WTC11 (cell line): ENCODE results near the gene PSMD13. TPM values are rescaled to one million over a fixed set of nuclear protein-coding genes. Genes with fewer than 3 reads are reported as not detected.

Source experiments
- ATAC-seq: fragments of 200-7000 bp; cut with Tn5 transposase; 2 replicates; pipeline ENCODE4 v1.10.0; 2021; ENCODE audit warnings: mild to moderate bottlenecking, moderate library complexity
- CTCF ChIA-PET: fragments of 300-600 bp; sonication (Branson Sonifier 250); formaldehyde crosslinking; loops from one replicate; lab custom pipeline; 2021; ENCODE audit warnings: antibody characterized with exemption; lab: Charles Lee
- POLR2A ChIA-PET: fragments of 350-600 bp; sonication (Branson Sonifier 250); formaldehyde crosslinking; loops from one replicate; lab custom pipeline; 2021; ENCODE audit warnings: antibody characterized with exemption; lab: Charles Lee
- DNase-seq: peaks from one replicate; pipeline ENCODE4 v3.0.0; 2021; ENCODE audit warnings: low spot score
- H3K27ac Mint-ChIP-seq: 2 replicates; pipeline ENCODE4 v1.8.0; 2021; ENCODE audit warnings: mixed read lengths
- H3K27me3 Mint-ChIP-seq: 2 replicates; pipeline ENCODE4 v1.8.0; 2021; ENCODE audit warnings: low read depth, mild to moderate bottlenecking, moderate library complexity, mixed read lengths
- H3K36me3 Mint-ChIP-seq: 2 replicates; pipeline ENCODE4 v1.8.0; 2021; ENCODE audit warnings: mixed read lengths
- H3K4me1 Mint-ChIP-seq: 2 replicates; pipeline ENCODE4 v1.8.0; 2022; ENCODE audit warnings: mixed read lengths
- H3K4me3 Mint-ChIP-seq: 2 replicates; pipeline ENCODE4 v1.8.0; 2021; ENCODE audit warnings: mild to moderate bottlenecking, moderate library complexity, mixed read lengths
- H3K9me3 Mint-ChIP-seq: 2 replicates; pipeline ENCODE4 v1.8.0; 2021; ENCODE audit warnings: mixed read lengths
- ATF1 ChIP-seq: sonication (generic); formaldehyde crosslinking; IDR thresholded peaks from 2 replicates; pipeline ENCODE4 v1.8.1; 2023; ENCODE audit warnings: mild to moderate bottlenecking, moderate library complexity, missing genetic modification reagents
- CBFB ChIP-seq: sonication (generic); formaldehyde crosslinking; IDR thresholded peaks from 2 replicates; pipeline ENCODE4 v1.8.1; 2022; ENCODE audit warnings: mild to moderate bottlenecking, low read depth, missing genetic modification reagents
- ELF4 ChIP-seq: sonication (generic); formaldehyde crosslinking; IDR thresholded peaks from 2 replicates; pipeline ENCODE4 v1.8.1; 2022; ENCODE audit warnings: low read depth, mild to moderate bottlenecking, moderate library complexity, missing genetic modification reagents
- EMX1 ChIP-seq: fragments of 250-450 bp; sonication (Bioruptor Pico); IDR thresholded peaks from 2 replicates; pipeline ENCODE4 v1.8.0; 2021; ENCODE audit warnings: mild to moderate bottlenecking
- ETV6 ChIP-seq: sonication (generic); formaldehyde crosslinking; IDR thresholded peaks from 2 replicates; pipeline ENCODE4 v1.8.1; 2022; ENCODE audit warnings: mild to moderate bottlenecking, missing genetic modification reagents
- FOXJ3 ChIP-seq: sonication (generic); formaldehyde crosslinking; IDR thresholded peaks from 2 replicates; pipeline ENCODE4 v1.9.0; 2021; ENCODE audit warnings: missing genetic modification reagents, mild to moderate bottlenecking, borderline replicate concordance
- MXD4 ChIP-seq: fragments of 250-450 bp; sonication (Bioruptor Pico); IDR thresholded peaks from 2 replicates; pipeline ENCODE4 v1.8.0; 2021; ENCODE audit warnings: mild to moderate bottlenecking, moderate library complexity, borderline replicate concordance
- MYBL2 ChIP-seq: sonication (generic); formaldehyde crosslinking; IDR thresholded peaks from 2 replicates; pipeline ENCODE4 v1.8.1; 2023; ENCODE audit warnings: mild to moderate bottlenecking, moderate library complexity, missing genetic modification reagents
- NFE2L1 ChIP-seq: sonication (generic); formaldehyde crosslinking; IDR thresholded peaks from 2 replicates; pipeline ENCODE4 v1.8.1; 2023; ENCODE audit warnings: missing genetic modification reagents
- NR3C1 ChIP-seq: sonication (generic); formaldehyde crosslinking; conservative IDR thresholded peaks from 2 replicates; pipeline ENCODE4 v1.8.1; 2023; ENCODE audit warnings: low read depth, mild to moderate bottlenecking, missing genetic modification reagents
- SP1 ChIP-seq: sonication (generic); formaldehyde crosslinking; conservative IDR thresholded peaks from 2 replicates; pipeline ENCODE4 v1.8.1; 2022; ENCODE audit warnings: missing genetic modification reagents
- total RNA-seq: library from RNA; stranded (reverse); gene quantifications from 3 replicates; pipeline ENCODE4 v1.2.3, GENCODE V29; 2021
- TF ChIP-seq, protein P1 (sequence below): sonication (generic); formaldehyde crosslinking; conservative IDR thresholded peaks from 2 replicates; pipeline ENCODE4 v1.8.1; 2023; ENCODE audit warnings: mild to moderate bottlenecking, low read depth, missing genetic modification reagents, moderate library complexity
- TF ChIP-seq, protein P2 (sequence below): sonication (generic); formaldehyde crosslinking; IDR thresholded peaks from 2 replicates; pipeline ENCODE4 v1.8.1; 2023; ENCODE audit warnings: mild to moderate bottlenecking, missing genetic modification reagents
- TF ChIP-seq, protein P3 (sequence below): sonication (generic); formaldehyde crosslinking; IDR thresholded peaks from 2 replicates; pipeline ENCODE4 v1.8.1; 2022; ENCODE audit warnings: mild to moderate bottlenecking, moderate library complexity, missing genetic modification reagents
- TF ChIP-seq, protein P4 (sequence below): sonication (generic); formaldehyde crosslinking; IDR thresholded peaks from 2 replicates; pipeline ENCODE4 v1.8.0; 2022; ENCODE audit warnings: missing genetic modification reagents
- TF ChIP-seq, protein P5 (sequence below): sonication (generic); formaldehyde crosslinking; IDR thresholded peaks from 2 replicates; pipeline ENCODE4 v1.8.1; 2022; ENCODE audit warnings: missing genetic modification reagents, borderline replicate concordance
- TF ChIP-seq, protein P6 (sequence below): sonication (generic); formaldehyde crosslinking; IDR thresholded peaks from 2 replicates; pipeline ENCODE4 v1.8.0; 2023; ENCODE audit warnings: missing genetic modification reagents
- TF ChIP-seq, protein P7 (sequence below): sonication (generic); formaldehyde crosslinking; IDR thresholded peaks from 2 replicates; pipeline ENCODE4 v1.8.0; 2023; ENCODE audit warnings: mild to moderate bottlenecking, missing genetic modification reagents
- TF ChIP-seq, protein P8 (sequence below): sonication (generic); formaldehyde crosslinking; IDR thresholded peaks from 2 replicates; pipeline ENCODE4 v1.8.0; 2022; ENCODE audit warnings: mild to moderate bottlenecking, missing genetic modification reagents

The PSMD13 gene
- total RNA-seq, 1 experiment from 2014 or later, result 148 TPM

DNA sequence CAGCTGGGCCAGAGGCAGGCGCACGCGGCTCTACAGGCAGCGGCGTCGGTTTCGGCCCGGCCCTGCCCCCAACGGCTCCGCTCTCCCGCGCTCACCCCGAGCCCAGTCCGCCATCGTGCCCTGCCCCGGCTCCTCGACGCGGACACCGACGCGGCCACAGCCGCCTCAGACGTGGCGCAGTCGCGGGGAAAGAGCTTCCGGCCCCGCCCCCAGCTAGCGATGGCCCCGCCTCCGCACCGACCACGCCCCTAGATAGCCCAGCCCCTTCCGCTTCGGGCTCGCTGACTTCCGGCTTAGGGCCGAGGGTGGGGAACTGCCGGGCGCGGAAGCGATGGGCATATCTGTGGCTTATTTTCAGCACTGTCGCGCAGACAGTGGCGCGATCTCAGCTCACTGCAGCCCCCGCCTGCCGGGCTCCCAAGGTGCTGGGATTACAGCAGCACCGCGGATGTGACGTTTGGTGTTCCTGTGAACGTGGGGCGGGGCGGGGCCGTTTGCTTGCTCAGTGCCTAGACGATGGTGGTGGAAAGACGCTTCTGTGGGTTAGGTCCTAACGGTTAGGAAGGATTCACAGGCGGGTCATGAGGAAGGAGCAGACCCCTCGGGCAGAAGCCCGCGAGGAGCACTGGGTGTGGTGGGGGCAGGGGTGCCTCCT lies 29.4 kb upstream of the PSMD13 start, which contains the start of the genes BET1L and RIC8A:
BET1L (minus strand) TSS at position 192 of the 655 bp plus-strand sequence; CDS start at position 114, 78 bp downstream.
RIC8A (plus strand) TSS at position 501 of the 655 bp plus-strand sequence. CDS start 1,147 bp downstream, outside the sequence.
- peaks cover 31% of the 10 kb centered on the region for H3K36me3 Mint-ChIP-seq
- no peaks in the 10 kb centered on the region for H3K27me3 Mint-ChIP-seq
- H3K27ac Mint-ChIP-seq, result peak within 1 kb of the TSS; percentile 98
- H3K4me3 Mint-ChIP-seq, result peak within 1 kb of the TSS; percentile 97
- peak; percentile 84 for ATAC-seq
- H3K4me1 Mint-ChIP-seq, result peaks cover 8% of the 10 kb centered on the region; the same call in 1 of the 2 replicates
- POLR2A ChIA-PET, result interaction anchor here (0.6 to 1.0 kb wide), 3 partner anchors 43 to 200 kb away, joined by 3 to 6 read pairs (median 3); no protein-coding TSS in a partner anchor
- H3K9me3 Mint-ChIP-seq, result no peaks in the 10 kb centered on the region
- CTCF ChIA-PET, result interaction anchor here (0.6 to 2.2 kb wide), 9 partner anchors 43 to 369 kb away, joined by 3 to 23 read pairs (median 4); partner anchors contain the start of gene PHRF1
- peak; percentile 93 for DNase-seq
- TF ChIP-seq ELF4 (CRISPR knock-in tag) (no peak), NFE2L1 (CRISPR knock-in tag) (no peak; the same call in 1 of the 2 replicates), ETV6 (peak; percentile 87), SP1 (CRISPR knock-in tag) (peak; percentile 99), MYBL2 (no peak; the same call in 1 of the 2 replicates), EMX1 (CRISPR knock-in tag) (no peak), CBFB (no peak), FOXJ3 (no peak), NR3C1 (CRISPR knock-in tag) (no peak), MXD4 (CRISPR knock-in tag) (no peak), ATF1 (CRISPR knock-in tag) (no peak)
- TF ChIP-seq, protein P1, sequence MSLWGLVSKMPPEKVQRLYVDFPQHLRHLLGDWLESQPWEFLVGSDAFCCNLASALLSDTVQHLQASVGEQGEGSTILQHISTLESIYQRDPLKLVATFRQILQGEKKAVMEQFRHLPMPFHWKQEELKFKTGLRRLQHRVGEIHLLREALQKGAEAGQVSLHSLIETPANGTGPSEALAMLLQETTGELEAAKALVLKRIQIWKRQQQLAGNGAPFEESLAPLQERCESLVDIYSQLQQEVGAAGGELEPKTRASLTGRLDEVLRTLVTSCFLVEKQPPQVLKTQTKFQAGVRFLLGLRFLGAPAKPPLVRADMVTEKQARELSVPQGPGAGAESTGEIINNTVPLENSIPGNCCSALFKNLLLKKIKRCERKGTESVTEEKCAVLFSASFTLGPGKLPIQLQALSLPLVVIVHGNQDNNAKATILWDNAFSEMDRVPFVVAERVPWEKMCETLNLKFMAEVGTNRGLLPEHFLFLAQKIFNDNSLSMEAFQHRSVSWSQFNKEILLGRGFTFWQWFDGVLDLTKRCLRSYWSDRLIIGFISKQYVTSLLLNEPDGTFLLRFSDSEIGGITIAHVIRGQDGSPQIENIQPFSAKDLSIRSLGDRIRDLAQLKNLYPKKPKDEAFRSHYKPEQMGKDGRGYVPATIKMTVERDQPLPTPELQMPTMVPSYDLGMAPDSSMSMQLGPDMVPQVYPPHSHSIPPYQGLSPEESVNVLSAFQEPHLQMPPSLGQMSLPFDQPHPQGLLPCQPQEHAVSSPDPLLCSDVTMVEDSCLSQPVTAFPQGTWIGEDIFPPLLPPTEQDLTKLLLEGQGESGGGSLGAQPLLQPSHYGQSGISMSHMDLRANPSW (CRISPR knock-in tag), result no peak
- TF ChIP-seq, protein P2, sequence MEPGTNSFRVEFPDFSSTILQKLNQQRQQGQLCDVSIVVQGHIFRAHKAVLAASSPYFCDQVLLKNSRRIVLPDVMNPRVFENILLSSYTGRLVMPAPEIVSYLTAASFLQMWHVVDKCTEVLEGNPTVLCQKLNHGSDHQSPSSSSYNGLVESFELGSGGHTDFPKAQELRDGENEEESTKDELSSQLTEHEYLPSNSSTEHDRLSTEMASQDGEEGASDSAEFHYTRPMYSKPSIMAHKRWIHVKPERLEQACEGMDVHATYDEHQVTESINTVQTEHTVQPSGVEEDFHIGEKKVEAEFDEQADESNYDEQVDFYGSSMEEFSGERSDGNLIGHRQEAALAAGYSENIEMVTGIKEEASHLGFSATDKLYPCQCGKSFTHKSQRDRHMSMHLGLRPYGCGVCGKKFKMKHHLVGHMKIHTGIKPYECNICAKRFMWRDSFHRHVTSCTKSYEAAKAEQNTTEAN, result no peak; the same call in 1 of the 2 replicates
- TF ChIP-seq, protein P3, sequence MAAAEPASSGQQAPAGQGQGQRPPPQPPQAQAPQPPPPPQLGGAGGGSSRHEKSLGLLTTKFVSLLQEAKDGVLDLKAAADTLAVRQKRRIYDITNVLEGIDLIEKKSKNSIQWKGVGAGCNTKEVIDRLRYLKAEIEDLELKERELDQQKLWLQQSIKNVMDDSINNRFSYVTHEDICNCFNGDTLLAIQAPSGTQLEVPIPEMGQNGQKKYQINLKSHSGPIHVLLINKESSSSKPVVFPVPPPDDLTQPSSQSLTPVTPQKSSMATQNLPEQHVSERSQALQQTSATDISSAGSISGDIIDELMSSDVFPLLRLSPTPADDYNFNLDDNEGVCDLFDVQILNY (CRISPR knock-in tag), result 0 out of 2 replicates have a peak, but pooled peaks have one; percentile 31
- TF ChIP-seq, protein P4, sequence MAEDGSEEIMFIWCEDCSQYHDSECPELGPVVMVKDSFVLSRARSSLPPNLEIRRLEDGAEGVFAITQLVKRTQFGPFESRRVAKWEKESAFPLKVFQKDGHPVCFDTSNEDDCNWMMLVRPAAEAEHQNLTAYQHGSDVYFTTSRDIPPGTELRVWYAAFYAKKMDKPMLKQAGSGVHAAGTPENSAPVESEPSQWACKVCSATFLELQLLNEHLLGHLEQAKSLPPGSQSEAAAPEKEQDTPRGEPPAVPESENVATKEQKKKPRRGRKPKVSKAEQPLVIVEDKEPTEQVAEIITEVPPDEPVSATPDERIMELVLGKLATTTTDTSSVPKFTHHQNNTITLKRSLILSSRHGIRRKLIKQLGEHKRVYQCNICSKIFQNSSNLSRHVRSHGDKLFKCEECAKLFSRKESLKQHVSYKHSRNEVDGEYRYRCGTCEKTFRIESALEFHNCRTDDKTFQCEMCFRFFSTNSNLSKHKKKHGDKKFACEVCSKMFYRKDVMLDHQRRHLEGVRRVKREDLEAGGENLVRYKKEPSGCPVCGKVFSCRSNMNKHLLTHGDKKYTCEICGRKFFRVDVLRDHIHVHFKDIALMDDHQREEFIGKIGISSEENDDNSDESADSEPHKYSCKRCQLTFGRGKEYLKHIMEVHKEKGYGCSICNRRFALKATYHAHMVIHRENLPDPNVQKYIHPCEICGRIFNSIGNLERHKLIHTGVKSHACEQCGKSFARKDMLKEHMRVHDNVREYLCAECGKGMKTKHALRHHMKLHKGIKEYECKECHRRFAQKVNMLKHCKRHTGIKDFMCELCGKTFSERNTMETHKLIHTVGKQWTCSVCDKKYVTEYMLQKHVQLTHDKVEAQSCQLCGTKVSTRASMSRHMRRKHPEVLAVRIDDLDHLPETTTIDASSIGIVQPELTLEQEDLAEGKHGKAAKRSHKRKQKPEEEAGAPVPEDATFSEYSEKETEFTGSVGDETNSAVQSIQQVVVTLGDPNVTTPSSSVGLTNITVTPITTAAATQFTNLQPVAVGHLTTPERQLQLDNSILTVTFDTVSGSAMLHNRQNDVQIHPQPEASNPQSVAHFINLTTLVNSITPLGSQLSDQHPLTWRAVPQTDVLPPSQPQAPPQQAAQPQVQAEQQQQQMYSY (CRISPR knock-in tag), result no peak
- TF ChIP-seq, protein P5, sequence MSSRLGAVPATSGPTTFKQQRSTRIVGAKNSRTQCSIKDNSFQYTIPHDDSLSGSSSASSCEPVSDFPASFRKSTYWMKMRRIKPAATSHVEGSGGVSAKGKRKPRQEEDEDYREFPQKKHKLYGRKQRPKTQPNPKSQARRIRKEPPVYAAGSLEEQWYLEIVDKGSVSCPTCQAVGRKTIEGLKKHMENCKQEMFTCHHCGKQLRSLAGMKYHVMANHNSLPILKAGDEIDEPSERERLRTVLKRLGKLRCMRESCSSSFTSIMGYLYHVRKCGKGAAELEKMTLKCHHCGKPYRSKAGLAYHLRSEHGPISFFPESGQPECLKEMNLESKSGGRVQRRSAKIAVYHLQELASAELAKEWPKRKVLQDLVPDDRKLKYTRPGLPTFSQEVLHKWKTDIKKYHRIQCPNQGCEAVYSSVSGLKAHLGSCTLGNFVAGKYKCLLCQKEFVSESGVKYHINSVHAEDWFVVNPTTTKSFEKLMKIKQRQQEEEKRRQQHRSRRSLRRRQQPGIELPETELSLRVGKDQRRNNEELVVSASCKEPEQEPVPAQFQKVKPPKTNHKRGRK, result no peak
- TF ChIP-seq, protein P6, sequence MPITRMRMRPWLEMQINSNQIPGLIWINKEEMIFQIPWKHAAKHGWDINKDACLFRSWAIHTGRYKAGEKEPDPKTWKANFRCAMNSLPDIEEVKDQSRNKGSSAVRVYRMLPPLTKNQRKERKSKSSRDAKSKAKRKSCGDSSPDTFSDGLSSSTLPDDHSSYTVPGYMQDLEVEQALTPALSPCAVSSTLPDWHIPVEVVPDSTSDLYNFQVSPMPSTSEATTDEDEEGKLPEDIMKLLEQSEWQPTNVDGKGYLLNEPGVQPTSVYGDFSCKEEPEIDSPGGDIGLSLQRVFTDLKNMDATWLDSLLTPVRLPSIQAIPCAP, result no peak
- TF ChIP-seq, protein P7, sequence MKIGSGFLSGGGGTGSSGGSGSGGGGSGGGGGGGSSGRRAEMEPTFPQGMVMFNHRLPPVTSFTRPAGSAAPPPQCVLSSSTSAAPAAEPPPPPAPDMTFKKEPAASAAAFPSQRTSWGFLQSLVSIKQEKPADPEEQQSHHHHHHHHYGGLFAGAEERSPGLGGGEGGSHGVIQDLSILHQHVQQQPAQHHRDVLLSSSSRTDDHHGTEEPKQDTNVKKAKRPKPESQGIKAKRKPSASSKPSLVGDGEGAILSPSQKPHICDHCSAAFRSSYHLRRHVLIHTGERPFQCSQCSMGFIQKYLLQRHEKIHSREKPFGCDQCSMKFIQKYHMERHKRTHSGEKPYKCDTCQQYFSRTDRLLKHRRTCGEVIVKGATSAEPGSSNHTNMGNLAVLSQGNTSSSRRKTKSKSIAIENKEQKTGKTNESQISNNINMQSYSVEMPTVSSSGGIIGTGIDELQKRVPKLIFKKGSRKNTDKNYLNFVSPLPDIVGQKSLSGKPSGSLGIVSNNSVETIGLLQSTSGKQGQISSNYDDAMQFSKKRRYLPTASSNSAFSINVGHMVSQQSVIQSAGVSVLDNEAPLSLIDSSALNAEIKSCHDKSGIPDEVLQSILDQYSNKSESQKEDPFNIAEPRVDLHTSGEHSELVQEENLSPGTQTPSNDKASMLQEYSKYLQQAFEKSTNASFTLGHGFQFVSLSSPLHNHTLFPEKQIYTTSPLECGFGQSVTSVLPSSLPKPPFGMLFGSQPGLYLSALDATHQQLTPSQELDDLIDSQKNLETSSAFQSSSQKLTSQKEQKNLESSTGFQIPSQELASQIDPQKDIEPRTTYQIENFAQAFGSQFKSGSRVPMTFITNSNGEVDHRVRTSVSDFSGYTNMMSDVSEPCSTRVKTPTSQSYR, result no peak
- TF ChIP-seq, protein P8, sequence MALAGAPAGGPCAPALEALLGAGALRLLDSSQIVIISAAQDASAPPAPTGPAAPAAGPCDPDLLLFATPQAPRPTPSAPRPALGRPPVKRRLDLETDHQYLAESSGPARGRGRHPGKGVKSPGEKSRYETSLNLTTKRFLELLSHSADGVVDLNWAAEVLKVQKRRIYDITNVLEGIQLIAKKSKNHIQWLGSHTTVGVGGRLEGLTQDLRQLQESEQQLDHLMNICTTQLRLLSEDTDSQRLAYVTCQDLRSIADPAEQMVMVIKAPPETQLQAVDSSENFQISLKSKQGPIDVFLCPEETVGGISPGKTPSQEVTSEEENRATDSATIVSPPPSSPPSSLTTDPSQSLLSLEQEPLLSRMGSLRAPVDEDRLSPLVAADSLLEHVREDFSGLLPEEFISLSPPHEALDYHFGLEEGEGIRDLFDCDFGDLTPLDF (CRISPR knock-in tag), result no peak
